WI38 (cell line): ENCODE measurements around the gene CKS1B.
A peak's percentile ranks its signal among the peaks of the same experiment; 100 is the strongest.

Source experiments
- H3K4me3 ChIP-seq: 2 replicates; pipeline ENCODE4 v1.5.1; 2011; ENCODE audit warnings: low read depth, mild to moderate bottlenecking, control low read depth, low read length
- CTCF ChIP-seq: IDR thresholded peaks from 2 replicates; pipeline ENCODE4 v1.5.1; 2012; ENCODE audit warnings: low read depth, mild to moderate bottlenecking, control low read depth, low read length

CKS1B gene

GRCh38 chr1:154961207-154962155 lies 13.0 kb upstream of the CKS1B start, which contains the start of gene PYGO2:
Gene PYGO2, minus strand, starts transcription at chr1:154961782. Its CDS starts 206 bp downstream, at chr1:154961576.
- TF ChIP-seq CTCF = peak; percentile 29; the same call in 1 of the 2 replicates
- peak within 1 kb of the TSS; percentile 75 for H3K4me3 ChIP-seq

- peak overlapping the region; percentile 75 for H3K4me3 ChIP-seq
- no peak for TF ChIP-seq CTCF
Measured at GRCh38 chr1:154962156-154962749, 12.2 kb upstream of the CKS1B start.

- no peak overlapping the region for H3K4me3 ChIP-seq
Measured at GRCh38 chr1:154962795-154963330, 11.6 kb upstream of the CKS1B start.

GRCh38 chr1:154963643-154964042 lies 10.8 kb upstream of the CKS1B start:
- no peak for TF ChIP-seq CTCF
- no peak overlapping the region for H3K4me3 ChIP-seq

More at GRCh38 chr1:154962795-154963330, 11.6 kb upstream of the CKS1B start:
- TF ChIP-seq CTCF = no peak

- no peak overlapping the region for H3K4me3 ChIP-seq
- TF ChIP-seq CTCF = no peak
Measured at GRCh38 chr1:154964359-154964758, 10.1 kb upstream of the CKS1B start.

- H3K4me3 ChIP-seq = no peak overlapping the region
- TF ChIP-seq CTCF = no peak
Measured at GRCh38 chr1:154966111-154966510, 8.4 kb upstream of the CKS1B start.

- no peak overlapping the region for H3K4me3 ChIP-seq
- TF ChIP-seq CTCF = no peak
Measured at GRCh38 chr1:154967331-154967950, 7.0 kb upstream of the CKS1B start.
